GM12878 (cell line): Measurements from ENCODE around the gene TRAF3. TPM values are rescaled to one million over a fixed set of nuclear protein-coding genes. Genes with fewer than 3 reads are reported as not detected.

Source experiments
- BACH1 ChIP-seq: fragments of 450-650 bp; IDR thresholded peaks from 2 replicates; pipeline ENCODE4 v1.6.1; 2017; ENCODE audit warnings: mild to moderate bottlenecking, borderline replicate concordance
- BCL11A ChIP-seq: IDR thresholded peaks from 2 replicates; pipeline ENCODE4 v1.6.1; 2011; ENCODE audit warnings: low read depth, low read length
- BHLHE40 ChIP-seq, 2 experiments: fragments of 450-650 bp in 1 of 2; IDR thresholded peaks; 2 replicates each; pipeline ENCODE4 v1.6.1; 2011 to 2017; ENCODE audit warnings: low read depth in 2 of 2, borderline replicate concordance in 1 of 2, improper control_type of control experiment in 1 of 2, low read length in 1 of 2, mild to moderate bottlenecking in 1 of 2
- CHD1 ChIP-seq: IDR thresholded peaks from 2 replicates; pipeline ENCODE4 v1.6.1; 2012; ENCODE audit warnings: low read depth, low read length, improper control_type of control experiment
- EGR1 ChIP-seq, 2 experiments: IDR thresholded peaks; 1 replicate in 1 of 2; 2 replicates in 1 of 2; pipeline ENCODE4 v1.6.1; 2011 to 2012; ENCODE audit warnings: low read depth in 2 of 2, low read length in 2 of 2, borderline replicate concordance in 1 of 2, mild to moderate bottlenecking in 1 of 2, moderate library complexity in 1 of 2
- IRF4 ChIP-seq: IDR thresholded peaks from 2 replicates; pipeline ENCODE4 v1.6.1; 2011; ENCODE audit warnings: low read depth, low read length
- MEF2A ChIP-seq: IDR thresholded peaks from 2 replicates; pipeline ENCODE4 v1.6.1; 2011; ENCODE audit warnings: low read depth, mild to moderate bottlenecking, low read length, moderate library complexity; ENCODE audit not compliant: insufficient read depth
- MEF2B ChIP-seq: fragments of 450-650 bp; IDR thresholded peaks from 2 replicates; pipeline ENCODE4 v1.6.1; 2018; ENCODE audit warnings: mild to moderate bottlenecking, moderate library complexity; ENCODE audit not compliant: partially characterized antibody, poor library complexity, severe bottlenecking
- MLLT1 ChIP-seq: fragments of 450-650 bp; IDR thresholded peaks from 2 replicates; pipeline ENCODE4 v1.6.1; 2016; ENCODE audit warnings: mild to moderate bottlenecking
- MXI1 ChIP-seq: fragments of 150-350 bp; IDR thresholded peaks from 2 replicates; pipeline ENCODE4 v1.6.1; 2011; ENCODE audit warnings: low read depth, mild to moderate bottlenecking, inconsistent platforms, low read length, improper control_type of control experiment
- NBN ChIP-seq: fragments of 450-650 bp; IDR thresholded peaks from 2 replicates; pipeline ENCODE4 v1.6.1; 2016
- NFIC ChIP-seq: IDR thresholded peaks from 2 replicates; pipeline ENCODE4 v1.6.1; 2012; ENCODE audit warnings: low read depth, mild to moderate bottlenecking, inconsistent platforms, low read length, moderate library complexity
- PAX5 ChIP-seq: IDR thresholded peaks from 2 replicates; pipeline ENCODE4 v1.6.1; 2011; ENCODE audit warnings: low read depth, low read length, borderline replicate concordance
- SMARCA5 ChIP-seq: fragments of 450-650 bp; IDR thresholded peaks from 2 replicates; pipeline ENCODE4 v1.6.1; 2017; ENCODE audit warnings: mild to moderate bottlenecking
- SP1 ChIP-seq: IDR thresholded peaks from one replicate; pipeline ENCODE4 v1.6.1; 2011; ENCODE audit warnings: low read depth, low read length
- TCF12 ChIP-seq: IDR thresholded peaks from 2 replicates; pipeline ENCODE4 v1.6.1; 2011; ENCODE audit warnings: low read depth, mild to moderate bottlenecking, low read length
- TCF3 ChIP-seq: IDR thresholded peaks from 2 replicates; pipeline ENCODE4 v1.6.1; 2012; ENCODE audit warnings: low read depth, mild to moderate bottlenecking, low read length, borderline replicate concordance; ENCODE audit not compliant: insufficient read depth
- polyA plus RNA-seq, 11 experiments: library from polyadenylated mRNA; depleted of rRNA in 4 of 11; unstranded in 6 of 11; stranded (reverse) in 5 of 11; fragments of >200 nt; fragmentation: Nextera tagmentation in 4 of 11; fragmentation: Illumina TruSeq in 1 of 11; extraction: Ambion mirVana in 4 of 11; extraction: Trizol in 1 of 11; gene quantifications; 1 replicate in 1 of 11; 2 replicates in 10 of 11; pipeline versions ENCODE4 v1.2.1 to v1.2.3, GENCODE V29; 2011 to 2016; ENCODE audit warnings: inconsistent platforms in 2 of 11, missing spikeins in 2 of 11, low read depth in 1 of 11
- total RNA-seq, 4 experiments: library from RNA; depleted of rRNA in 3 of 4; stranded (reverse); fragments of >200 nt in 3 of 4; fragmentation: Illumina TruSeq in 1 of 4; extraction: Trizol in 1 of 4; gene quantifications; 2 replicates each; pipeline versions ENCODE4 v1.2.1 to v1.2.3, GENCODE V29; 2013 to 2021
- TF ChIP-seq, protein P1 (sequence below): fragments of 450-650 bp; IDR thresholded peaks from 2 replicates; pipeline ENCODE4 v1.6.1; 2016; ENCODE audit warnings: mild to moderate bottlenecking
- TF ChIP-seq, protein P2 (sequence below): fragments of 450-650 bp; formaldehyde crosslinking; IDR thresholded peaks from 2 replicates; pipeline ENCODE4 v1.5.0; 2022; ENCODE audit warnings: mild to moderate bottlenecking, missing genetic modification characterization

Gene TRAF3
- total and polyA plus RNA-seq, 10 of the 15 experiments (the other 5 are each of a cell fraction or from before 2014, with no cell fraction given), result 3.0 to 70.1 (median 36.5) TPM

DNA sequence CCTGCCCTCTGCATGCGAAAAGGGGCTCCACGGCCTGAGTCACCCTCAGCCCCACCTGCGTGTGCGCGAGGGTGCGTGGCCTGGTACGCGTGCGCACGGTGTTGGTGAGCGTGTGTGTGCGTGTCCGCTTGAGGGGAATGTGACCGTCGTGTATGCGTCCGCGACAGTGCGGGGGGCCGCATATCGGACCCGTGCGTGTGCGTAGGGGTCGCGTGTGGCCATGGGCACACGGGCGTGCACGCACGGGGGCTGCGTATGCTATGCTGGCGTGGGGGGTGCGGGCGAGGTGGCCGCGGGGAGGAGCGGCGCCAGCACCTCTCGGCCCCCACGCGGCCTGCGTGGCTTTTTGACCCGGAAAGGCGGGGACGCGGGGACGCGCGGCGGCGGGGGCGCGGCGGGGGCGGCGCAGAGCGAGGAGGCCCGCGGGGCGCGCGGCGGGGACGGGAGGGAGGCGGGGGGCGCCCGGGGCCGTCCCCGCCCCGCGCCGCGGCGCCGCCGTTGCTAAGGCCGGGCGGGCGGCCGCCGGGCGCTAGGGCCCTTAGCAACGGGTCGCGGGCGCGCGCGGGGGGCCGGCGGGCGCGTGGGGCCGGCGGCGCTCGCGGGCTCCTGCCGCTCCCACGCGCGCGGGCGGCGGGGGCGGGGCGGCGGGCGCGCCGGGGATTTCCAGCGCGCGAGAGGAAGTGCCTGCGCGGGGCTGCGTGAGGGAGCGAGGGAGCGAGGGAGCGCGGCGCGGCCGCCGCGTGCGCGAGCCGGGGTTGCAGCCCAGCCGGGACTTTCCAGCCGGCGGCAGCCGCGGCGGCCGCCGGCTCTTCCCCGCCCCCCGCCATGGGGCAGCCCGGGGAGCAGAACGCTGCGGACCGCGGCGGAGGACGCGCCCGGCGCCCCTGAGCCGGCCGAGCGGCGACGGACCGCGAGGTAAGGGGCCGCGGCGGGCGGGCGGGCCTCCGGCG, at the start of gene TRAF3 (continued):
- TF ChIP-seq MLLT1, result peak; percentile 85; the same call in 1 of the 2 replicates
- peak; percentile 93 for TF ChIP-seq BACH1
- peak; percentile 79 for TF ChIP-seq TCF12
- 0 out of 2 replicates have a peak, but pooled peaks have one; percentile 45 for TF ChIP-seq MEF2A
- peak; percentile 69 for TF ChIP-seq MXI1
- TF ChIP-seq BCL11A, result 0 out of 2 replicates have a peak, but pooled peaks have one; percentile 47
- no peak for TF ChIP-seq NBN
- 0 out of 2 replicates have a peak, but pooled peaks have one; percentile 25 for TF ChIP-seq CHD1
- peak; percentile 43 to 88; a peak in 3 of 4 replicates for TF ChIP-seq BHLHE40 (IDR thresholded peaks at IDR 0.05; ENCODE audit: borderline replicate concordance in 1 of 2, low read depth in 2 of 2, low read length in 1 of 2)
- TF ChIP-seq SMARCA5, result peak; percentile 91
- no peak for TF ChIP-seq IRF4
- no peak for TF ChIP-seq NFIC
- TF ChIP-seq, protein P1, sequence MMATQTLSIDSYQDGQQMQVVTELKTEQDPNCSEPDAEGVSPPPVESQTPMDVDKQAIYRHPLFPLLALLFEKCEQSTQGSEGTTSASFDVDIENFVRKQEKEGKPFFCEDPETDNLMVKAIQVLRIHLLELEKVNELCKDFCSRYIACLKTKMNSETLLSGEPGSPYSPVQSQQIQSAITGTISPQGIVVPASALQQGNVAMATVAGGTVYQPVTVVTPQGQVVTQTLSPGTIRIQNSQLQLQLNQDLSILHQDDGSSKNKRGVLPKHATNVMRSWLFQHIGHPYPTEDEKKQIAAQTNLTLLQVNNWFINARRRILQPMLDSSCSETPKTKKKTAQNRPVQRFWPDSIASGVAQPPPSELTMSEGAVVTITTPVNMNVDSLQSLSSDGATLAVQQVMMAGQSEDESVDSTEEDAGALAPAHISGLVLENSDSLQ, result 0 out of 2 replicates have a peak, but pooled peaks have one; percentile 9
- TF ChIP-seq MEF2B, result no peak
- TF ChIP-seq SP1, result peak; percentile 10
- TF ChIP-seq, protein P2, sequence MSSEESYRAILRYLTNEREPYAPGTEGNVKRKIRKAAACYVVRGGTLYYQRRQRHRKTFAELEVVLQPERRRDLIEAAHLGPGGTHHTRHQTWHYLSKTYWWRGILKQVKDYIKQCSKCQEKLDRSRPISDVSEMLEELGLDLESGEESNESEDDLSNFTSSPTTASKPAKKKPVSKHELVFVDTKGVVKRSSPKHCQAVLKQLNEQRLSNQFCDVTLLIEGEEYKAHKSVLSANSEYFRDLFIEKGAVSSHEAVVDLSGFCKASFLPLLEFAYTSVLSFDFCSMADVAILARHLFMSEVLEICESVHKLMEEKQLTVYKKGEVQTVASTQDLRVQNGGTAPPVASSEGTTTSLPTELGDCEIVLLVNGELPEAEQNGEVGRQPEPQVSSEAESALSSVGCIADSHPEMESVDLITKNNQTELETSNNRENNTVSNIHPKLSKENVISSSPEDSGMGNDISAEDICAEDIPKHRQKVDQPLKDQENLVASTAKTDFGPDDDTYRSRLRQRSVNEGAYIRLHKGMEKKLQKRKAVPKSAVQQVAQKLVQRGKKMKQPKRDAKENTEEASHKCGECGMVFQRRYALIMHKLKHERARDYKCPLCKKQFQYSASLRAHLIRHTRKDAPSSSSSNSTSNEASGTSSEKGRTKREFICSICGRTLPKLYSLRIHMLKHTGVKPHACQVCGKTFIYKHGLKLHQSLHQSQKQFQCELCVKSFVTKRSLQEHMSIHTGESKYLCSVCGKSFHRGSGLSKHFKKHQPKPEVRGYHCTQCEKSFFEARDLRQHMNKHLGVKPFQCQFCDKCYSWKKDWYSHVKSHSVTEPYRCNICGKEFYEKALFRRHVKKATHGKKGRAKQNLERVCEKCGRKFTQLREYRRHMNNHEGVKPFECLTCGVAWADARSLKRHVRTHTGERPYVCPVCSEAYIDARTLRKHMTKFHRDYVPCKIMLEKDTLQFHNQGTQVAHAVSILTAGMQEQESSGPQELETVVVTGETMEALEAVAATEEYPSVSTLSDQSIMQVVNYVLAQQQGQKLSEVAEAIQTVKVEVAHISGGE (CRISPR knock-in tag), result no peak
- TF ChIP-seq TCF3, result peak; percentile 78; the same call in 1 of the 2 replicates
- peak; percentile 53; the same call in 1 of the 2 replicates for TF ChIP-seq PAX5
- TF ChIP-seq EGR1 (IDR thresholded peaks at IDR 0.05; ENCODE audit: borderline replicate concordance in 1 of 2, low read depth in 2 of 2, low read length in 2 of 2), result peak in 1 of 2 experiments; percentile 53; a peak in 1 of 3 replicates
- TF ChIP-seq, all 136 proteins: peak for 31
